GM18861 (cell line): ENCODE results near the gene RAB6A.
"Not testable (repeated sequence)": the region's sequence is repeated elsewhere in the genome, so short reads cannot be mapped to it uniquely, and the experiment has no call there.

Experiments
- ATAC-seq: cut with Tn5 transposase; IDR thresholded peaks from one replicate; pipeline ENCODE4 v1.9.1; 2021; ENCODE audit not compliant: unreplicated experiment

RAB6A gene

GRCh38 chr11:73729594-73730206 lies 31.2 kb downstream of the RAB6A start:
- no peak for ATAC-seq

- no peak for ATAC-seq
These were observed 32.9 kb downstream of the RAB6A start for GRCh38 chr11:73728000-73728399.

- ATAC-seq: no peak
These were observed 34.0 kb downstream of the RAB6A start for GRCh38 chr11:73726825-73727224.

DNA sequence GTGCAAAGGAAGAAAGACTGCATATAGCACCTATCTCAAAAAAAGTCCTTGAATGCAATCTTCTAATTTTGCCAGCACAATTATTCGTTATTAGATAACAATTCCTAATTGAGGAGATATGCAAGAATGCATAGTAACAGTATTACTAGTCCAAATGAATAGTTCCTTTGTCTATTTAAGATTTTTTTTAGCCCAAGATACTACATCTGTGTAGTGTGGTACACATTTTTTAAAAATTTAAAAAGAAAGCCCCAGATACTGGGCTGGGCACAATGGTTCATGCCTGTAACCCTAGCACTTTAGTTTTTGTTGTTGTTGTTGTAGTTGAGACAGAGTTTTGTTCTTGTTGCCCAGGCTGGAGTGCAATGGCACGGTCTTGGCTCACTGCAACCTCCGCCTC lies 43.7 kb downstream of the RAB6A start:
- no peak for ATAC-seq

DNA sequence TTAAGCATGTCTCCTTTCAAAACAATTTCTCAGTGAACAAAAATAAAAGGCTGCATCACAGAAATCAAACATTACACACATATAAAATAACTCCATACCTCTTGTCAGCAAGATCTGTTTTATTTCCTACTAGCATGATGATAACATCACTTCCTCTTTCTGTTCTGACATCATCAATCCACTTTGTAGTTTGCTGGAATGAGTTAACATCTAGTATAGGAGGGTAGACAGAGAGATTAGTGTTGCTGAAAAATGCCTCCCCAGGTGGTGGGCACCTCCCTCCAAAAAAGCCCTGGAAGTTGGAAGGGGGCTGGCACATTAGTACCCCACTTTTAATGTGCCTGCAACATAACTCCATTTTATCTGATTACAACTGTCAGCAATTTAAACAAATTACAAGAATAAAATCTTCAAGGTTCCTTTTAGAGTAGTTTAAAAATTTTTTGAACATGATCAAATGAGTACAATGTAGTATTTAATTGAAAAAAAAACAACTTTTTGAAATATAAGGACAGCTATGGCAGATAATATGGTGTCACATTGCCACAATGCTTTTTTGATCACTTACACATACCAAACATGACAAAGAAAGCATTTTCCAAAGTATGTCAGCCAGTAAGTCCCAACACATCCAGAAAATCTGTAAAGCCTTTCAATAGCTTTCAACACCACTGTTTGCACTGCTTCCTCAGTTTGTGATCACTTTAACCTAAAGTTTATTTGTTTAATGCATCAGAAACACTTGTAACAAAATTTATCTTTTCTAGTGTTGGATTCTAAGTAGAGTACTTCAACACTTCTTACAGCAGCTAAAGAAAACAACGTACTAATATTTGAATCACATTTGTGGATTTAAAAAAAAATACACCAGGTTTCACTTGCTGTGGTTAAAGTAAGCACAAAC lies 44.5 kb downstream of the RAB6A start:
- no peak for ATAC-seq

DNA sequence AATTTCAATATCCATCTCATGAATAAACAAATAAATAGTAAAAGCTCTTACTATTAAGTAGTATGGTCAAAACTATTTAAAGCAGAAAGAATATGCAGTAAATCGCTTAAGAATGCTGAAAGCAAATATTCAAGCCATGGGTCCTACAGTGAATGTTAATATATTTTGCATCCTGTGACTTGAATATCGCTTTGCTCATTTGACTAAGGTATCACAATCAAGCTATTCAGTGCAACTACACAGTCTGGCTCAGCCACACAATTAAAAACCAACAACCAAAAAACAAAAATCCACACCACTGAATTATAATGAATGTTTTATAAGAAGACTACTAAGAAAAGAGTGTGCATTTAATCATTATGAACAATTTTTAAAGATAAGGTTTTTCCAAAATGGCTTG lies 45.3 kb downstream of the RAB6A start:
- ATAC-seq: no peak

DNA sequence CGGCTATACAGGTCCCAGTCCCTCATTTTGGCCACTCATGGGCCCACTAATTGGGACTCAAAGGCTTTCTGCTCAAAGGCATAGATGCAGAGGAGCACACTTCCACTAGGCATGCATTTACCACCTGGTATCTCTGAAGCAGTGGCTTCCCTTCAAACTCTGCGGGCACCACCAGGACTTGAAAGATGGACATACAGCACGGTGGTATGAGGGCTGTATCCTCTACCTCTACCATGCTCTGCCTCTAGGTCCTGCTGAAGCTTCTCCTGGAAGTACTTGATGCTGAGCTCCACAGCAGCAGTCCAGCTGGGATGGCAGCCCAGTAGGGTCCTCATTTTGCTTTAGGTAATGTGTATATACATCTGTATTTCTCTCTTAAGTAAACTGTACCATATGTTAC lies 49.9 kb downstream of the RAB6A start:
- ATAC-seq: no peak

DNA sequence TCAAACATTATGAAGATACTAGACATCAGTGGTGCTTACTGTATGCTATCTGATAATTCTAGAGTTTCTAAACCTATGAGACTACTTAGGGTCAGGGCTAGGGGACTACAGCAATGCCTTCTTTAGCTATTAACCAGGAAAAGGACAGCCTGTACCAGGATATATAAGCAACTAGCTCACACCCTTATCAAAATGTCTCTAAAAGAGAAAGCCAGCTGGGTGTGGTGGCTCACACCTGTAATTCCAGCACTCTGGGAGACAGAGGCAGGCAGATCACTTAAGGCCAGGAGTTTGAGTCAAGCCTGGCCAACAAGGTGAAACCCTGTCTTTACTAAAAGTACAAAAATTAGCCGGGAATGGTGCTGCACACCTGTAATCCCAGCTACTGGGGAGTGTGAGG lies 55.8 kb downstream of the RAB6A start:
- no peak for ATAC-seq

GRCh38 chr11:73693899-73694525 lies 66.9 kb downstream of the RAB6A start:
- no peak for ATAC-seq

- ATAC-seq: no peak
These were observed 80.2 kb downstream of the RAB6A start for GRCh38 chr11:73680687-73681086.

DNA sequence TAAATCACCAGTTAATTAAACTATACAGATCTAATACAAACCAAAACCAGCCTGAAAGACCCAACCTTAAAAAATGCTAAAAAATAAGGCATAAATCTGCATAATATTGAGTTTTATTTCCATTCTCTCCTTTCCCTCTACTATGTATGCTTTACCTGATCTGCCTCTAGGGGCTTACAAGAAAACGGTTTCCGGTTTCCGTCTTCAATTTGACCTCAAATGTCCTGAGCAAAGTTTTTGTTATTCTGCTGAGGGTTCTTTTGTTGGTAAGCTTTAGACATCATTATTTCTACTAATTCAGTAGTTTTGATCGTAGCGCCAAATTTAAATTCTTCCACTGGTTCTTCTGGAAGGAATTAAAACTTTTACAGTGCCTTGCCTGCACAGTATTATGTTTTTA lies 84.3 kb downstream of the RAB6A start:
- not testable (repeated sequence) for ATAC-seq

DNA sequence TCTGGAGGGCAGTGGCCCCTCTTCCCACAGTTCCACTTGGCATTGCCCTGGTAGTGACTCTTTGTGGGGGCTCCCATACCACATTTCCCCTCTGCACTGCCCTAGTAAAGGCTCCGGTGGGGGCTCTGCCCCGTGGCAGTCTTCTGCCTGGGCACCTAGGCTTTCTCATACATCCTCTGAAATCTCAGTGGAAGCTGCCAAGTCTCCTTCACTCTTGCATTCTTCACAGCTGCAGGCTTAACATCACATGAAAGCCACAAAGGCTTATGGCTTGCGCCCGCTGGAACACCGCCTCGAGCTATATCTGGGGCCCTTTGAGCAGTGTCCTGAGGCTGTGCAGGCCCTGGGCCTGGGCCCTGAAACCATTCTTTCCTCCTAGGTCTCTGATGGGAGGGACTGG lies 89.2 kb downstream of the RAB6A start:
- no peak for ATAC-seq

GRCh38 chr11:73670808-73671207 lies 90.1 kb downstream of the RAB6A start:
- no peak for ATAC-seq

DNA sequence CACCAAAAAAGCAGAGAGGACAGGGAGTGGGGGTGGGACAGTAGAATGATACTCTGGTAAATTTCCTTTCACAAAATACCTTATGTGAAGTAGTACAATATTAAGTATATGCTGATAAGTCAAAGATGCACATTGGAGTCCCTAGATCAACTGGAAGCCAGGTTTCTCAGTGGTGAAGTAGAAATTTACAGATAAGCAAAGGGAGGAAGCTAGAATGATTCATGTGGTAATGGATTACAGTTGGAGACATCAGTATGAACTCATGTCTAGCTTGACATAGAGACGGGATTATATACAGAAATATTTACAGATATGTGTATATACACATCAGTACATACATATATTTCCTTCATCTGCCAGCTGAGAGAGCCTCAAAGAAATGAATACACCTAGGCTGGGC lies 93.0 kb downstream of the RAB6A start:
- no peak for ATAC-seq

GRCh38 chr11:73664877-73665276 lies 96.0 kb downstream of the RAB6A start:
- ATAC-seq: no peak

- no peak for ATAC-seq
These were observed 97.0 kb downstream of the RAB6A start for GRCh38 chr11:73663604-73664495.

- ATAC-seq: no peak
These were observed 98.3 kb downstream of the RAB6A start for GRCh38 chr11:73662445-73663157.

DNA sequence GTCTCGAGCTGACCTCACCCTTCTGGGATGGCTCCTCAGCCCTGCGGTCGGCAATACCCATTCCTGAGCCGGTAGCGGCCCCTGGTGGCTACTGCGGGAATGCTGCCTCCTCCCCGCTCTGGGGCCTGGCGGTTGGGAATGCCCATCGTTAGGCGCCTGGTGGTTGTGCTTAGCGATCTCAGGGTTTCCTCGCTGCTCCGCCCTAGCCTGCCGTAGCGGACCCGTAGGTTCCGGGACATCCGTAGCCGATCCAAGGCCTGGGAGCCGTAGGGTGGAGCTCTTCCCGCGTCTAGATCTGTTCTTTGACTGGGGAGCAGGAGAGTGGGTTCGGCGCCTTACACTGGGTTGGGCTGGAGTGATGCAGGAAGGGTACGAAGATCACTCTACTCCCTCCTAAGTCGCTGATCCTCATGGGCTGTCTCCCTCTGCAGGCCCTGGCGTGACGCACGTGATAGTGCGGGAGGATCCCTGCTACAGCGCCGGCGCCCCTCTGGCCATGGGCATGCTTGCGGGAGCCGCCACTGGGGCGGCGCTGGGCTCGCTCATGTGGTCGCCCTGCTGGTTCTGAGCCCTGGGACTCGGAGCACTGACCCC lies 99.7 kb downstream of the RAB6A start:
- no peak for ATAC-seq

GRCh38 chr11:73660497-73661034 lies 100.3 kb downstream of the RAB6A start:
- no peak for ATAC-seq

- no peak for ATAC-seq
These were observed 100.9 kb downstream of the RAB6A start for GRCh38 chr11:73659961-73660360.
